ENCODE measurements around the gene REEP6. TPM values are rescaled to one million over a fixed set of nuclear protein-coding genes. Genes with fewer than 3 reads are reported as not detected.
"Not testable (repeated sequence)": the region's sequence is repeated elsewhere in the genome, so short reads cannot be mapped to it uniquely, and the experiment has no call there.

Gene REEP6
- total RNA-seq, 3 donors from 2014 or later (not counting 1 experiment from before 2014, with no cell fraction given): 3.9 to 5.0 (median 4.3) TPM

DNA sequence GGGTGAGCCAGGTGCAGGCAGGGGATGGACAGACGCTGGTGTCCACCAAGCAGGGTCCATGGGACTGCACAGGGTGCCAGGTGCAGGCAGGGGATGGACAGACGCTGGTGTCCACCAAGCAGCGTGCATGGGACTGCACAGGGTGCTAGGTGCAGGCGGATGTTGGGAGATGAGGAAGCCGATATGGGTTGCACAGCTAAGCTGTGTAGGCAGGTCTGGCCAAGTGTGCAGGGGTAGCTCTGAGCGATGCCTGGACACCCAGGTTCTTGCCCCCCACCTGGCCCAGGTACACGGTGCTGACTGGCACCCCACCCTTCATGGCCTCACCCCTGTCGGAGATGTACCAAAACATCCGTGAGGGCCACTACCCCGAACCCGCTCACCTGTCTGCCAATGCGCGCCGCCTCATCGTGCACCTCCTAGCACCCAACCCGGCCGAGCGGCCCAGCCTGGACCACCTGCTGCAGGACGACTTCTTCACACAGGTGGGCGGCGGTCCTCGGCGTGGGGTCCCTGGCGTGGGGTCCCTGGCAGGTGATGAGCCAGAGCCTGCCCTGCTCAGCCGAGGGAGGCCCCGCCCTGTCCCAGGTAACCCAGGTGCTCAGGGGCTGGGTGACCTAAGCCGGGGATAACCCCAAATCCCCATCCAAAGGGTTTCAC lies 36.8 kb downstream of the REEP6 start:
- DNase-seq: no peak
- Mint-ChIP-seq H3K27me3 (ENCODE audit: low read depth in 2 of 2) (peaks cover 19 to 36% of the 10 kb centered on the region in 2 donors), H3K4me1 (peaks cover 0 to 8% of the 10 kb centered on the region in 2 donors), H3K9me3 (no peaks in the 10 kb centered on the region), H3K36me3 (no peaks in the 10 kb centered on the region), H3K27ac (no peak overlapping the region), H3K4me3 (no peak overlapping the region)
- TF ChIP-seq, protein P1, sequence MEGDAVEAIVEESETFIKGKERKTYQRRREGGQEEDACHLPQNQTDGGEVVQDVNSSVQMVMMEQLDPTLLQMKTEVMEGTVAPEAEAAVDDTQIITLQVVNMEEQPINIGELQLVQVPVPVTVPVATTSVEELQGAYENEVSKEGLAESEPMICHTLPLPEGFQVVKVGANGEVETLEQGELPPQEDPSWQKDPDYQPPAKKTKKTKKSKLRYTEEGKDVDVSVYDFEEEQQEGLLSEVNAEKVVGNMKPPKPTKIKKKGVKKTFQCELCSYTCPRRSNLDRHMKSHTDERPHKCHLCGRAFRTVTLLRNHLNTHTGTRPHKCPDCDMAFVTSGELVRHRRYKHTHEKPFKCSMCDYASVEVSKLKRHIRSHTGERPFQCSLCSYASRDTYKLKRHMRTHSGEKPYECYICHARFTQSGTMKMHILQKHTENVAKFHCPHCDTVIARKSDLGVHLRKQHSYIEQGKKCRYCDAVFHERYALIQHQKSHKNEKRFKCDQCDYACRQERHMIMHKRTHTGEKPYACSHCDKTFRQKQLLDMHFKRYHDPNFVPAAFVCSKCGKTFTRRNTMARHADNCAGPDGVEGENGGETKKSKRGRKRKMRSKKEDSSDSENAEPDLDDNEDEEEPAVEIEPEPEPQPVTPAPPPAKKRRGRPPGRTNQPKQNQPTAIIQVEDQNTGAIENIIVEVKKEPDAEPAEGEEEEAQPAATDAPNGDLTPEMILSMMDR (IDR thresholded peaks at IDR 0.05): no peak
- Histone ChIP-seq H3K36me3 (ENCODE audit: control insufficient read depth, insufficient read depth, low read length) (no peaks in the 10 kb centered on the region), H3K9me3 (ENCODE audit: control insufficient read depth, insufficient read depth, low read length) (no peaks in the 10 kb centered on the region), H3K4me1 (ENCODE audit: control insufficient read depth, insufficient read depth, low read length) (no peaks in the 10 kb centered on the region), H3K27ac (ENCODE audit: low read length) (no peak overlapping the region), H3K27me3 (ENCODE audit: control insufficient read depth, insufficient read depth, low read length) (peaks cover 18% of the 10 kb centered on the region), H3K4me3 (ENCODE audit: low read length) (no peak overlapping the region)
- no peak for ATAC-seq
- intact Hi-C loops (cut with micrococcal nuclease): no loop called here
- WGBS (ENCODE audit: insufficient coverage): 85% methylated on average over 27 of the region's 27 CpGs

DNA sequence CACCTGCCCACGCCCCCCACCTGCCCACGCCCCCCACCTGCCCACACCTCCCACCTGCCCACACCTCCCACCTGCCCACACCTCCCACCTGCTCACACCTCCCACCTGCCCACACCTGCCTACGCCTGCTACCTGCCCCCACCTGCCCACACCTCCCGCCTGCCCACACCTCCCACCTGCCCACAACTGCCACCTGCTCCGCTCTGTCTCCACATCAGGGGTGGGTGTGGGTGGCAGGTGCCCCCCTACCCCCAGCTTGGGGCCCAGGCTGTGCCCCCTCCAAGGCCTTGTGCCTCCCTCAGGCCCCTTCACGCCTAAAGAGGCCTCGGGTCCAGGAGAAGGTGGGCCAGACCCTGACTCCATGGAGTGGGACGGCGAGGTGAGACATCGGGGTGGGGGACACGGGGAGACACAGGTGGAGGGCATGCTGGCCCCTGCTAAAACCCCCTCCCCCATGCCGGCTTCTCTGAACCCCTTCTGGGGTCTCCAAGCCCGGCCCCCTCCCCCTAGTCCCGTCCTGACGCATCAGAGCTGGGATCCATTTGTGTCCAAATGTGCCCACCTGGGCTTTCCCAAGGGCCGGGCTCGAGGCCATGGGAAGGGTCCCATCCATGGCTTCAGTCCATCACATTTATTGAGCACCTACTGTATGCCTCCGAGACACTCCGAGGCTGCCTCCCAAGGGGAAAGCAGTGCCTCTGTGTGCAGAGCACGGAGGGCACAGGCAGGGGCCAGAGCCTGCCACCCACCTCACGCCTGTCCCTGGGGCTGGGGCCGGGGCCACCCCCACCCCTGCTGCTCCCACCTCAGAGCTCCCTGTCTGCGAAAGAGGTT lies 37.8 kb downstream of the REEP6 start:
- Mint-ChIP-seq H3K27me3 (ENCODE audit: low read depth in 2 of 2) (peaks cover 19 to 32% of the 10 kb centered on the region in 2 donors), H3K9me3 (no peaks in the 10 kb centered on the region), H3K4me1 (peaks cover 0 to 8% of the 10 kb centered on the region in 2 donors), H3K27ac (no peak overlapping the region), H3K36me3 (no peaks in the 10 kb centered on the region), H3K4me3 (no peak overlapping the region)
- H3K4me3 ChIP-seq (ENCODE audit: low read length): no peak overlapping the region
- H3K4me1 ChIP-seq (ENCODE audit: control insufficient read depth, insufficient read depth, low read length): no peaks in the 10 kb centered on the region
- no peaks in the 10 kb centered on the region for H3K9me3 ChIP-seq (ENCODE audit: control insufficient read depth, insufficient read depth, low read length)
- no peaks in the 10 kb centered on the region for H3K36me3 ChIP-seq (ENCODE audit: control insufficient read depth, insufficient read depth, low read length)
- TF ChIP-seq, protein P1 (IDR thresholded peaks at IDR 0.05): no peak
- 85% methylated on average over 21 of the region's 23 CpGs for WGBS (ENCODE audit: insufficient coverage)
- no peak for ATAC-seq
- H3K27ac ChIP-seq (ENCODE audit: low read length): no peak overlapping the region
- DNase-seq: no peak
- intact Hi-C loops (cut with micrococcal nuclease): no loop called here
- peaks cover 14% of the 10 kb centered on the region for H3K27me3 ChIP-seq (ENCODE audit: control insufficient read depth, insufficient read depth, low read length)

DNA sequence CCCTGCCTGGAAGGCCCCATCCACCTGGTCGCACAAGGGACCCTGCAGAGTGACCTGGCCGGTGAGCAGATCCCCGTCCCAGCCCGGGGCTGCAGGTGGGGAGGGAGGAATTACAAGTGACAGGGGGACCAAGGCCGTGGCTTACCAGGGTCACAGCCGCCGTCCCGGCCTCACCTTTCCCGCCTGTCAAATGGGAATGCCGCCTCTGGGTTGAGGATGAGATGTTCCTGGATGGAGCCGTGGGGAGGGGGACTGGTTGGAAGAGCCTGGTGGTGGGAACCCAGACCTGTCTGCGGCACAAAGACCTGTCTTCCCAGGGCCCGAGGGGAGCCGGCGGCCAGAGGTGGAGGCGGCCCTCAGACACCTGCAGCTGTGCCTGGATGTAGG lies 38.4 kb downstream of the REEP6 start:
- no peak overlapping the region for H3K27ac Mint-ChIP-seq
- intact Hi-C loops (cut with micrococcal nuclease): no loop called here
- peaks cover 17 to 30% of the 10 kb centered on the region in 2 donors for H3K27me3 Mint-ChIP-seq (ENCODE audit: low read depth in 2 of 2)
- Histone ChIP-seq H3K4me3 (ENCODE audit: low read length) (no peak overlapping the region), H3K4me1 (ENCODE audit: control insufficient read depth, insufficient read depth, low read length) (no peaks in the 10 kb centered on the region), H3K36me3 (ENCODE audit: control insufficient read depth, insufficient read depth, low read length) (no peaks in the 10 kb centered on the region), H3K9me3 (ENCODE audit: control insufficient read depth, insufficient read depth, low read length) (no peaks in the 10 kb centered on the region), H3K27ac (ENCODE audit: low read length) (no peak overlapping the region), H3K27me3 (ENCODE audit: control insufficient read depth, insufficient read depth, low read length) (peaks cover 14% of the 10 kb centered on the region)
- no peak overlapping the region for H3K4me3 Mint-ChIP-seq
- H3K9me3 Mint-ChIP-seq: no peaks in the 10 kb centered on the region
- TF ChIP-seq, protein P1 (IDR thresholded peaks at IDR 0.05): no peak
- ATAC-seq (no peak), DNase-seq (no peak)
- 81% methylated on average over 16 of the region's 16 CpGs for WGBS (ENCODE audit: insufficient coverage)
- peaks cover 0 to 6% of the 10 kb centered on the region in 2 donors for H3K4me1 Mint-ChIP-seq
- H3K36me3 Mint-ChIP-seq: no peaks in the 10 kb centered on the region

DNA sequence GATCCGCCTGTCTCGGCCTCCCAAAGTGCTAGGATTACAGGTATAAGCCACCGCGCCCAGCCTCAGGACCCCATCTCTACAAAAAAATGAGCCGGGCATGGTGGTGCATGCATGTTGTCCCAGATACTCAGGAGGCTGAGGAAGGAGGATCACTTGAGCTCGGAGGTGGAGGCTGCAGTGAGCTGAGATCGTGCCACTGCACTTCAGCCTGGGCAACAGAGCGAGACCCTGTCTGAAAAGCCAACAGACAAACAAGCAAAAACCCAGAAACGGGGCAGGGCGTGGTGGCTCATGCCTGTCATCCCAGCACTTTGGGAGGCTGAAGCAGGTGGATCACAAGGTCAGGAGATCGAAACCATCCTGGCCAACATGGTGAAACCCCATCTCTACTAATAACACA lies 39.9 kb downstream of the REEP6 start:
- not testable (repeated sequence) for H3K4me3 Mint-ChIP-seq, ATAC-seq, H3K36me3 Mint-ChIP-seq

More for the DNA sequence above, 39.9 kb downstream of the REEP6 start:
- H3K4me1 ChIP-seq (ENCODE audit: control insufficient read depth, insufficient read depth, low read length); H3K9me3 Mint-ChIP-seq; intact Hi-C loops (cut with micrococcal nuclease); H3K9me3 ChIP-seq (ENCODE audit: control insufficient read depth, insufficient read depth, low read length); H3K4me3 ChIP-seq (ENCODE audit: low read length); H3K27me3 ChIP-seq (ENCODE audit: control insufficient read depth, insufficient read depth, low read length); H3K27ac Mint-ChIP-seq; H3K36me3 ChIP-seq (ENCODE audit: control insufficient read depth, insufficient read depth, low read length); DNase-seq; H3K4me1 Mint-ChIP-seq; H3K27ac ChIP-seq (ENCODE audit: low read length): not testable (repeated sequence)
- H3K27me3 Mint-ChIP-seq (ENCODE audit: low read depth in 2 of 2): peaks cover 7 to 19% of the 10 kb centered on the region in 2 donors
- 91% methylated on average over 11 of the region's 11 CpGs for WGBS (ENCODE audit: insufficient coverage)

All from natural killer cell (primary cell).